ENCODE data around the gene GRIN2A. TPM values are rescaled to one million over a fixed set of nuclear protein-coding genes. Genes with fewer than 3 reads are reported as not detected.

The GRIN2A gene
- total and polyA plus RNA-seq, 2 experiments from 2014 or later, result 0.05 to 1.6 TPM

DNA sequence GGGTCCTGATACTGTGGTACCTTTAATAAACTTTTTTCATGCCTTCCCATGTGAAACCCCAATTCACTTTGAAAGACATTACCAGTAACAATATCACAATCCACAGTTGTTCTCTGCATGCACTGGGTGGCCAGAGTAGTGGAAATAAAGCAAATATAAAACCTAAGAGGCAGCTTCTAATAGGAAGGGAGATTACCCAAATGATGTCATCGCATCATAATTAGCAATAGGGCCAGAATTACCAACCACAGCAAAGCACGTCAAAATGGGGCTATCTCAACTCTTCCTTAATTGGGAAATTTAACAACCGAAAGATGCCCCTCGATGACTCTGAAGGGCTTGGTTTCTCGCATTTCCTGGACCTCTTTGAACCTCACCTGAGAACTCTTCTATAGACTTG is 224.8 kb downstream of the GRIN2A start:
- H3K9me2 ChIP-seq (replicated peaks; ENCODE audit: insufficient read depth), result no peaks in the 10 kb centered on the region
- H3K9me3 ChIP-seq (ENCODE audit: low read depth), result no peaks in the 10 kb centered on the region
- H3K79me2 ChIP-seq, result no peaks in the 10 kb centered on the region
- H3K4me2 ChIP-seq, result no peak overlapping the region
- no peaks in the 10 kb centered on the region for H4K20me1 ChIP-seq (ENCODE audit: insufficient read depth, poor library complexity, severe bottlenecking)
- no peaks in the 10 kb centered on the region for H3K36me3 ChIP-seq (replicated peaks; ENCODE audit: insufficient read depth, low read depth)
- H3K27me3 ChIP-seq, result peaks cover 19% of the 10 kb centered on the region
- no peak overlapping the region for H3K4me3 ChIP-seq
- 92% methylated on average over 5 of the region's 5 CpGs for WGBS (ENCODE audit: low lambda C conversion rate, missing lambda C conversion rate)
- no peak for TF ChIP-seq EZH2 (IDR thresholded peaks at IDR 0.05; ENCODE audit: borderline replicate concordance)
- TF ChIP-seq, protein P1, sequence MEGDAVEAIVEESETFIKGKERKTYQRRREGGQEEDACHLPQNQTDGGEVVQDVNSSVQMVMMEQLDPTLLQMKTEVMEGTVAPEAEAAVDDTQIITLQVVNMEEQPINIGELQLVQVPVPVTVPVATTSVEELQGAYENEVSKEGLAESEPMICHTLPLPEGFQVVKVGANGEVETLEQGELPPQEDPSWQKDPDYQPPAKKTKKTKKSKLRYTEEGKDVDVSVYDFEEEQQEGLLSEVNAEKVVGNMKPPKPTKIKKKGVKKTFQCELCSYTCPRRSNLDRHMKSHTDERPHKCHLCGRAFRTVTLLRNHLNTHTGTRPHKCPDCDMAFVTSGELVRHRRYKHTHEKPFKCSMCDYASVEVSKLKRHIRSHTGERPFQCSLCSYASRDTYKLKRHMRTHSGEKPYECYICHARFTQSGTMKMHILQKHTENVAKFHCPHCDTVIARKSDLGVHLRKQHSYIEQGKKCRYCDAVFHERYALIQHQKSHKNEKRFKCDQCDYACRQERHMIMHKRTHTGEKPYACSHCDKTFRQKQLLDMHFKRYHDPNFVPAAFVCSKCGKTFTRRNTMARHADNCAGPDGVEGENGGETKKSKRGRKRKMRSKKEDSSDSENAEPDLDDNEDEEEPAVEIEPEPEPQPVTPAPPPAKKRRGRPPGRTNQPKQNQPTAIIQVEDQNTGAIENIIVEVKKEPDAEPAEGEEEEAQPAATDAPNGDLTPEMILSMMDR (IDR thresholded peaks at IDR 0.05; ENCODE audit: poor library complexity), result no peak
- no peak for TF ChIP-seq EZH2phosphoT487 (IDR thresholded peaks at IDR 0.05; ENCODE audit: low read depth, severe bottlenecking, unreplicated experiment)
- H3K4me1 ChIP-seq (ENCODE audit: insufficient read depth), result no peaks in the 10 kb centered on the region
- H2AFZ ChIP-seq, result no peak overlapping the region
- no peak for DNase-seq (ENCODE audit: low spot score)
- H3K27ac ChIP-seq, result no peak overlapping the region

DNA sequence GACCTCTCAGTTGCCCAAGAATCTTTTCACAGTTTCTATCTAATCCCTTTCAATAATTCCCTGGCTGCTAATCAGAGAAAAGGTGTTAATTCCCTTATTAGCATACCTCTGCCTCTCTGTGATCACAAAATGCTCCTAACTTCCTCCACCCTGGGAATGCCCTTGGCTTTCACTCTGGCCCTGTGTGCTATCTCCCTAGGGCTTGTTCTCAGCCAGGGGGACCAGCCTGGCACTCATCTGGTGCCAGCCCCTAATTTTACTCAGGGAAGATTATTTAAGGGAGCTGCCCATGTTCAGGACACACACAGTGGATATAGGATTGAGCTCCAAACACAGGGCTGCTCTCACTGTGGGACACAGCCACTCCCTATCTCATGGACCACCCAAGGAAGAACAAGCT is 225.2 kb downstream of the GRIN2A start:
- Histone ChIP-seq H3K4me1 (ENCODE audit: insufficient read depth) (no peaks in the 10 kb centered on the region), H2AFZ (no peak overlapping the region), H3K4me2 (no peak overlapping the region), H3K4me3 (no peak overlapping the region), H3K27ac (no peak overlapping the region), H3K9me2 (replicated peaks; ENCODE audit: insufficient read depth) (no peaks in the 10 kb centered on the region), H3K36me3 (replicated peaks; ENCODE audit: insufficient read depth, low read depth) (no peaks in the 10 kb centered on the region), H3K27me3 (peaks cover 20% of the 10 kb centered on the region), H4K20me1 (ENCODE audit: insufficient read depth, poor library complexity, severe bottlenecking) (no peaks in the 10 kb centered on the region), H3K79me2 (no peaks in the 10 kb centered on the region), H3K9me3 (ENCODE audit: low read depth) (no peaks in the 10 kb centered on the region)
- TF ChIP-seq EZH2phosphoT487 (IDR thresholded peaks at IDR 0.05; ENCODE audit: low read depth, severe bottlenecking, unreplicated experiment) (no peak), EZH2 (IDR thresholded peaks at IDR 0.05; ENCODE audit: borderline replicate concordance) (no peak)
- TF ChIP-seq, protein P1 (IDR thresholded peaks at IDR 0.05; ENCODE audit: poor library complexity), result no peak
- no peak for DNase-seq (ENCODE audit: low spot score)

DNA sequence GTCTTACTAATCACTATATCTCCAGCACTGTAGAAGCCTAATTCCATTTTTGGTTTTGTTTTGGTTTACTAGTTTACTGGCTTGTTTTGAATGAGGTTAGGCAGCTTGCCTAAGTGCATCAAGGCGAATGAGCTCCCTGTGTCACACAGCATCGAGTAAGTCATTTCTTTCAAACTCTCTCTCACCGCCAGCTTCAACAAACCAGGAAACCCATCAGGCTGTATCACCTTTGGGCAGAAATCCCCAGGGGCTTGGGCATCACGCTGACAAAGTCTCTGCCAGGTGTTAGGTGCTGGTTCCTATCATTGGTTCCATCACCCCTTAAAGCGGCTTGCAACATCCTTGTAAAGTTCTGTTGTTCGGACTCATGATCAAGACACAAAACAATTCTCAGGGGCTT is 226.6 kb downstream of the GRIN2A start:
- WGBS (ENCODE audit: low lambda C conversion rate, missing lambda C conversion rate), result 86% methylated on average over 6 of the region's 6 CpGs
- Histone ChIP-seq H4K20me1 (ENCODE audit: insufficient read depth, poor library complexity, severe bottlenecking) (no peaks in the 10 kb centered on the region), H3K79me2 (no peaks in the 10 kb centered on the region), H3K27me3 (peaks cover 20% of the 10 kb centered on the region), H3K4me1 (ENCODE audit: insufficient read depth) (no peaks in the 10 kb centered on the region), H3K9me2 (replicated peaks; ENCODE audit: insufficient read depth) (no peaks in the 10 kb centered on the region), H3K36me3 (replicated peaks; ENCODE audit: insufficient read depth, low read depth) (no peaks in the 10 kb centered on the region), H3K4me3 (no peak overlapping the region), H3K9me3 (ENCODE audit: low read depth) (no peaks in the 10 kb centered on the region), H3K4me2 (no peak overlapping the region), H2AFZ (no peak overlapping the region), H3K27ac (no peak overlapping the region)
- no peak for TF ChIP-seq EZH2phosphoT487 (IDR thresholded peaks at IDR 0.05; ENCODE audit: low read depth, severe bottlenecking, unreplicated experiment)
- TF ChIP-seq, protein P1 (IDR thresholded peaks at IDR 0.05; ENCODE audit: poor library complexity), result no peak
- no peak for TF ChIP-seq EZH2 (IDR thresholded peaks at IDR 0.05; ENCODE audit: borderline replicate concordance)
- no peak for DNase-seq (ENCODE audit: low spot score)

Measured in hepatocyte (in vitro differentiated cells).